Activated B cell treated with CpG ODN at 0.5 μM for 24 hours (primary cell): ENCODE results near the gene PTN. TPM values are rescaled to one million over a fixed set of nuclear protein-coding genes. Genes with fewer than 3 reads are reported as not detected.

Source experiments
- ATAC-seq: fragments of 200-7000 bp; cut with Tn5 transposase; one replicate; pipeline ENCODE4 v1.10.0; 2021; ENCODE audit warnings: low read depth, mild to moderate bottlenecking, moderate library complexity
- CTCF ChIA-PET: fragments of 350-600 bp; sonication (Branson Sonifier 250); formaldehyde crosslinking; loops from one replicate; lab custom pipeline; 2021; ENCODE audit warnings: antibody characterized with exemption; lab: Charles Lee
- POLR2A ChIA-PET: fragments of 350-600 bp; sonication (Branson Sonifier 250); formaldehyde crosslinking; loops from one replicate; lab custom pipeline; 2021; ENCODE audit warnings: antibody characterized with exemption; lab: Charles Lee
- DNase-seq: peaks from one replicate; pipeline ENCODE4 v3.0.0; 2022
- H3K27ac Mint-ChIP-seq: one replicate; pipeline ENCODE4 v1.8.0; 2020; ENCODE audit warnings: mixed read lengths
- H3K27me3 Mint-ChIP-seq: one replicate; pipeline ENCODE4 v1.8.0; 2021; ENCODE audit warnings: mixed read lengths
- H3K36me3 Mint-ChIP-seq: one replicate; pipeline ENCODE4 v1.8.0; 2021; ENCODE audit warnings: low read depth, mixed read lengths
- H3K4me1 Mint-ChIP-seq: one replicate; pipeline ENCODE4 v1.8.0; 2021; ENCODE audit warnings: mixed read lengths
- H3K4me3 Mint-ChIP-seq: one replicate; pipeline ENCODE4 v1.8.0; 2020; ENCODE audit warnings: mild to moderate bottlenecking, mixed read lengths
- H3K9me3 Mint-ChIP-seq: one replicate; pipeline ENCODE4 v1.8.0; 2020; ENCODE audit warnings: mixed read lengths
- CTCF ChIP-seq: fragments of 200-600 bp; IDR thresholded peaks from one replicate; pipeline ENCODE4 v1.8.0; 2022; ENCODE audit warnings: antibody characterized with exemption, mild to moderate bottlenecking
- intact Hi-C: fragments of 100-400 bp; cut with micrococcal nuclease; formaldehyde crosslinking; loops from one replicate; pipeline ENCODE4 v1.15.1; 2024
- total RNA-seq: library from RNA; stranded (reverse); gene quantifications from 2 replicates; pipeline ENCODE4 v1.2.3, GENCODE V29; 2022

Gene PTN
- total RNA-seq, 1 donor from 2014 or later = not detected

DNA sequence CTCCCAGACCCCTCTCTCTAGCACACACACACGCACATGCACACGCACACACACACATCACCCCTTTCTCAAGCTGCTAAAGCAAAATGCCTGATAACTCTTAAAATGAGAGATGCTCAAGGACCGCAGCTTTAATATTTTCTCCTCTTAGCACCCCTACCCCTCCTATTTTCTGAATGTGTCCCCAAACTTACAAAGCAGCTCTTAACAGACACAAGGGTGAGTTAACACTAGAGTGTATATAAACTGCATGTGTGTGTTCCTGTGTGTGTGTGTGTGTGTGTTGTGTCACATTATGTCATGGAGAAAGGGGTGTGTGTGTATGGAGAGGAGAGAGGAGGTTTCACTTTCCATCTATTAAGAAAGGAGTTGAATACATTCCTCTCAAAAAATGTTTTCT lies 1.3 kb downstream of the PTN start:
- ATAC-seq (no peak), DNase-seq (no peak)
- no peak for TF ChIP-seq CTCF
- Mint-ChIP-seq H3K36me3 (no peaks in the 10 kb centered on the region), H3K4me3 (no peak overlapping the region), H3K27ac (no peak overlapping the region), H3K4me1 (no peaks in the 10 kb centered on the region), H3K27me3 (no peaks in the 10 kb centered on the region), H3K9me3 (no peaks in the 10 kb centered on the region)
- ChIA-PET POLR2A (no interaction called here), CTCF (no interaction called here)
- intact Hi-C loops = no loop called here

DNA sequence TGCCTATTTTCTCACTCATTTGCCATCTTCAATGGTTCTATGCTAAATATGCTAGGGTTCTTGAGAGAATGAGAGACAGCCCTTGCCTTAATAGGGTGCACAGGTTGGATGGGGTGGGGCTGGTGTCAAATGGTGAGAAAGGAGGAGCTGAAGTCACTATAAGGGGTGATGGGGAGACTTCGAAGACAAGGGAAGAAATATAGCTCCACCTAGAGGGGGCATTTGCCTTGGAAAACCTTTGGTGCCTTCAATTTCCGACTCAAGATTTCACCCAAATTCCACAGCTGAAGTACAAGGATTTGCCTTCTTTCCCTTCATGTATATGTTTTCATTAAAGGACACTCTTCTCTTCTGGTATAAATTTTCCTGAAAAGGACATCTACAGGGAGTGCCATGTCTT lies 5.6 kb downstream of the PTN start:
- Mint-ChIP-seq H3K9me3 (peaks cover 4% of the 10 kb centered on the region), H3K4me1 (no peaks in the 10 kb centered on the region), H3K27me3 (no peaks in the 10 kb centered on the region), H3K4me3 (no peak overlapping the region), H3K27ac (no peak overlapping the region), H3K36me3 (no peaks in the 10 kb centered on the region)
- POLR2A ChIA-PET = no interaction called here
- TF ChIP-seq CTCF = no peak
- intact Hi-C loops = no loop called here
- CTCF ChIA-PET = no interaction called here
- DNase-seq = no peak
- ATAC-seq = no peak

GRCh38 chr7:137335814-137336213 lies 7.7 kb downstream of the PTN start:
- intact Hi-C loops = no loop called here

DNA sequence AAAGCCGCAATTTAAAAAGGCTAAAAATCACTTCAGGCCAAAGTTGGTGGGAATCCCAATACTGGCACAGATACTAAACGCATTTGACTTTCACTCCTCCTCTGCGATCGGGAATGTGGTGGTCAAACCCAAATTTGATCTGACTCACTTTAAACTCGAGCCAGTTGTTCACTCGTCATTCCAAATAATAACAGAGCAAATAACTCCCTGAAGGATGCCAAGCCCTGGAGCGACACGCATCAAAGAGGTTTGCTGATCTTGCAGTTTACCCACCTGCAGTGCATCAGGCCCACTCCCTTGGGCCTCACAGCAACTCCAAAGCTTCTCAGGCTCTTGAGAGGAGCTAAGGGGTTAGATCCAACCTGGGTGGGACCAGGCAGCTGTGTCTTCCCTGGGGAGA lies 12.2 kb downstream of the PTN start:
- Mint-ChIP-seq H3K36me3 (no peaks in the 10 kb centered on the region), H3K4me3 (no peak overlapping the region), H3K27ac (no peak overlapping the region), H3K27me3 (no peaks in the 10 kb centered on the region), H3K9me3 (peaks cover 13% of the 10 kb centered on the region), H3K4me1 (no peaks in the 10 kb centered on the region)
- TF ChIP-seq CTCF = no peak
- ATAC-seq (no peak), DNase-seq (no peak)
- ChIA-PET CTCF (no interaction called here), POLR2A (interaction anchor here (0.5 kb wide), 1 partner anchor 14 kb away, joined by 3 read pairs; no protein-coding TSS in a partner anchor)
- intact Hi-C loops = no loop called here

More at GRCh38 chr7:137335814-137336213, 7.7 kb downstream of the PTN start:
- ChIA-PET CTCF (no interaction called here), POLR2A (no interaction called here)
- DNase-seq (no peak), ATAC-seq (no peak)
- TF ChIP-seq CTCF = no peak
- Mint-ChIP-seq H3K9me3 (peaks cover 4% of the 10 kb centered on the region), H3K27me3 (no peaks in the 10 kb centered on the region), H3K27ac (no peak overlapping the region), H3K4me3 (no peak overlapping the region), H3K36me3 (no peaks in the 10 kb centered on the region), H3K4me1 (no peaks in the 10 kb centered on the region)

- H3K27ac Mint-ChIP-seq = no peak overlapping the region
- POLR2A ChIA-PET = no interaction called here
- no peak for ATAC-seq
Measured at GRCh38 chr7:137329411-137329810, 14.1 kb downstream of the PTN start.

More at GRCh38 chr7:137329411-137329810, 14.1 kb downstream of the PTN start:
- Mint-ChIP-seq H3K4me1 (no peaks in the 10 kb centered on the region), H3K27me3 (no peaks in the 10 kb centered on the region), H3K9me3 (peaks cover 11% of the 10 kb centered on the region), H3K4me3 (no peak overlapping the region), H3K36me3 (no peaks in the 10 kb centered on the region)
- intact Hi-C loops = no loop called here
- no peak for DNase-seq
- TF ChIP-seq CTCF = no peak
- CTCF ChIA-PET = no interaction called here
